Astrocyte (in vitro differentiated cells and primary cell): ENCODE results near the gene PIK3C2B. TPM values are rescaled to one million over a fixed set of nuclear protein-coding genes. Genes with fewer than 3 reads are reported as not detected.

Experiments used
- DNase-seq: peaks from one replicate; pipeline ENCODE4 v3.0.0-alpha.2; 2010; ENCODE audit warnings: low read depth
- FAIRE-seq: peaks from 2 replicates; lab custom pipeline; 2011; peaks lifted over from hg19 to GRCh38; lab: Jason Lieb, UNC
- H2AFZ ChIP-seq: 2 replicates; pipeline ENCODE4 v1.6.0; 2012; ENCODE audit warnings: low read depth, low read length, inconsistent platforms
- H3K27ac ChIP-seq: 2 replicates; pipeline ENCODE4 v1.5.1; 2011; ENCODE audit warnings: low read depth, low read length, inconsistent platforms
- H3K27me3 ChIP-seq: 2 replicates; pipeline ENCODE4 v1.6.0; 2011; ENCODE audit warnings: low read length, inconsistent platforms; ENCODE audit not compliant: insufficient read depth
- H3K36me3 ChIP-seq: 2 replicates; pipeline ENCODE4 v1.5.1; 2011; ENCODE audit warnings: low read length, inconsistent platforms; ENCODE audit not compliant: insufficient read depth
- H3K4me1 ChIP-seq: 2 replicates; pipeline ENCODE4 v1.5.1; 2011; ENCODE audit warnings: low read length, inconsistent platforms; ENCODE audit not compliant: insufficient read depth
- H3K4me2 ChIP-seq: 2 replicates; pipeline ENCODE4 v1.6.0; 2012; ENCODE audit warnings: low read length, inconsistent platforms
- H3K4me3 ChIP-seq: 2 replicates; pipeline ENCODE4 v1.5.1; 2011; ENCODE audit warnings: low read depth, mild to moderate bottlenecking, low read length, inconsistent platforms; ENCODE audit not compliant: insufficient read depth
- H3K79me2 ChIP-seq: 2 replicates; pipeline ENCODE4 v1.6.0; 2012; ENCODE audit warnings: mild to moderate bottlenecking, low read length, inconsistent platforms; ENCODE audit not compliant: insufficient read depth
- H3K9ac ChIP-seq: 2 replicates; pipeline ENCODE4 v1.6.0; 2012; ENCODE audit warnings: mild to moderate bottlenecking, low read length, inconsistent platforms
- H3K9me3 ChIP-seq: 2 replicates; pipeline ENCODE4 v1.5.1; 2012; ENCODE audit warnings: low read depth, mild to moderate bottlenecking, low read length, inconsistent platforms; ENCODE audit not compliant: insufficient read depth
- H4K20me1 ChIP-seq: 2 replicates; pipeline ENCODE4 v1.6.0; 2012; ENCODE audit warnings: low read length, inconsistent platforms; ENCODE audit not compliant: insufficient read depth
- H3K27ac Mint-ChIP-seq: one replicate; pipeline ENCODE4 v1.8.0; 2021; ENCODE audit warnings: mild to moderate bottlenecking, mixed read lengths; ENCODE audit not compliant: unreplicated experiment
- H3K27me3 Mint-ChIP-seq: one replicate; pipeline ENCODE4 v1.8.0; 2021; ENCODE audit warnings: low read depth, mixed read lengths; ENCODE audit not compliant: unreplicated experiment
- H3K36me3 Mint-ChIP-seq: one replicate; pipeline ENCODE4 v1.8.0; 2021; ENCODE audit warnings: low read depth, mixed read lengths; ENCODE audit not compliant: unreplicated experiment
- H3K4me1 Mint-ChIP-seq: one replicate; pipeline ENCODE4 v1.8.0; 2021; ENCODE audit warnings: low read depth, mixed read lengths; ENCODE audit not compliant: unreplicated experiment
- H3K4me3 Mint-ChIP-seq: one replicate; pipeline ENCODE4 v1.8.0; 2021; ENCODE audit warnings: mild to moderate bottlenecking, moderate library complexity, mixed read lengths; ENCODE audit not compliant: unreplicated experiment
- H3K9me3 Mint-ChIP-seq: one replicate; pipeline ENCODE4 v1.8.0; 2021; ENCODE audit warnings: mild to moderate bottlenecking, mixed read lengths; ENCODE audit not compliant: unreplicated experiment
- EZH2 ChIP-seq: IDR thresholded peaks from 2 replicates; pipeline ENCODE4 v1.6.1; 2012; ENCODE audit warnings: mild to moderate bottlenecking, low read length, inconsistent platforms; ENCODE audit not compliant: insufficient read depth
- total RNA-seq: library from RNA; stranded (reverse); gene quantifications from 2 replicates; pipeline ENCODE4 v1.2.1, GENCODE V29; 2021
- TF ChIP-seq, protein P1 (sequence below): IDR thresholded peaks from 2 replicates; pipeline ENCODE4 v1.5.1; 2011; ENCODE audit warnings: low read depth, mild to moderate bottlenecking, inconsistent platforms, low read length, moderate library complexity; ENCODE audit not compliant: insufficient read depth

The PIK3C2B gene
- total RNA-seq, 1 donor from 2014 or later, result 19.3 TPM

- TF ChIP-seq, protein P1, sequence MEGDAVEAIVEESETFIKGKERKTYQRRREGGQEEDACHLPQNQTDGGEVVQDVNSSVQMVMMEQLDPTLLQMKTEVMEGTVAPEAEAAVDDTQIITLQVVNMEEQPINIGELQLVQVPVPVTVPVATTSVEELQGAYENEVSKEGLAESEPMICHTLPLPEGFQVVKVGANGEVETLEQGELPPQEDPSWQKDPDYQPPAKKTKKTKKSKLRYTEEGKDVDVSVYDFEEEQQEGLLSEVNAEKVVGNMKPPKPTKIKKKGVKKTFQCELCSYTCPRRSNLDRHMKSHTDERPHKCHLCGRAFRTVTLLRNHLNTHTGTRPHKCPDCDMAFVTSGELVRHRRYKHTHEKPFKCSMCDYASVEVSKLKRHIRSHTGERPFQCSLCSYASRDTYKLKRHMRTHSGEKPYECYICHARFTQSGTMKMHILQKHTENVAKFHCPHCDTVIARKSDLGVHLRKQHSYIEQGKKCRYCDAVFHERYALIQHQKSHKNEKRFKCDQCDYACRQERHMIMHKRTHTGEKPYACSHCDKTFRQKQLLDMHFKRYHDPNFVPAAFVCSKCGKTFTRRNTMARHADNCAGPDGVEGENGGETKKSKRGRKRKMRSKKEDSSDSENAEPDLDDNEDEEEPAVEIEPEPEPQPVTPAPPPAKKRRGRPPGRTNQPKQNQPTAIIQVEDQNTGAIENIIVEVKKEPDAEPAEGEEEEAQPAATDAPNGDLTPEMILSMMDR, result no peak
- no peak for TF ChIP-seq EZH2
- Histone ChIP-seq H3K9me3 (no peaks in the 10 kb centered on the region), H3K4me1 (peaks cover 6% of the 10 kb centered on the region), H3K9ac (no peak overlapping the region), H3K27ac (no peak overlapping the region), H3K79me2 (no peaks in the 10 kb centered on the region), H3K36me3 (no peaks in the 10 kb centered on the region), H3K27me3 (peaks cover 12% of the 10 kb centered on the region), H2AFZ (no peak overlapping the region), H3K4me2 (no peak overlapping the region), H3K4me3 (no peak overlapping the region), H4K20me1 (peaks cover 29% of the 10 kb centered on the region)
- Mint-ChIP-seq H3K4me3 (no peak overlapping the region), H3K9me3 (no peaks in the 10 kb centered on the region), H3K27ac (no peak overlapping the region), H3K4me1 (peaks cover 59% of the 10 kb centered on the region), H3K27me3 (peaks cover 7% of the 10 kb centered on the region), H3K36me3 (peaks cover 26% of the 10 kb centered on the region)
- no peak for FAIRE-seq
- no peak for DNase-seq
Measured at GRCh38 chr1:204476563-204476962, 18.0 kb downstream of the PIK3C2B start.

GRCh38 chr1:204475656-204476432 is 18.8 kb downstream of the PIK3C2B start:
- Histone ChIP-seq H3K27ac (no peak overlapping the region), H3K4me1 (peaks cover 6% of the 10 kb centered on the region), H2AFZ (no peak overlapping the region), H3K4me3 (no peak overlapping the region), H3K36me3 (no peaks in the 10 kb centered on the region), H3K9ac (no peak overlapping the region), H4K20me1 (peaks cover 26% of the 10 kb centered on the region), H3K9me3 (no peaks in the 10 kb centered on the region), H3K79me2 (no peaks in the 10 kb centered on the region), H3K27me3 (peaks cover 12% of the 10 kb centered on the region), H3K4me2 (no peak overlapping the region)
- H3K27me3 Mint-ChIP-seq, result peaks cover 7% of the 10 kb centered on the region
- no peaks in the 10 kb centered on the region for H3K9me3 Mint-ChIP-seq
- FAIRE-seq (no peak), DNase-seq (no peak)
- peaks cover 26% of the 10 kb centered on the region for H3K36me3 Mint-ChIP-seq
- H3K4me3 Mint-ChIP-seq, result peak overlapping the region; percentile 54
- TF ChIP-seq, protein P1, result no peak
- no peak for TF ChIP-seq EZH2
- peak overlapping the region; percentile 81 for H3K27ac Mint-ChIP-seq
- peaks cover 56% of the 10 kb centered on the region for H3K4me1 Mint-ChIP-seq

GRCh38 chr1:204473400-204473965 is 21.1 kb downstream of the PIK3C2B start:
- no peak overlapping the region for H3K4me2 ChIP-seq
- Mint-ChIP-seq H3K4me3 (no peak overlapping the region), H3K36me3 (peaks cover 22% of the 10 kb centered on the region), H3K27me3 (peaks cover 1% of the 10 kb centered on the region), H3K27ac (no peak overlapping the region), H3K4me1 (peaks cover 43% of the 10 kb centered on the region), H3K9me3 (no peaks in the 10 kb centered on the region)
- peaks cover 8% of the 10 kb centered on the region for H3K27me3 ChIP-seq
- H3K36me3 ChIP-seq, result no peaks in the 10 kb centered on the region
- no peaks in the 10 kb centered on the region for H3K79me2 ChIP-seq
- H3K27ac ChIP-seq, result no peak overlapping the region
- H3K4me1 ChIP-seq, result peaks cover 6% of the 10 kb centered on the region
- H3K4me3 ChIP-seq, result no peak overlapping the region
- H4K20me1 ChIP-seq, result peaks cover 20% of the 10 kb centered on the region
- no peak for DNase-seq
- no peaks in the 10 kb centered on the region for H3K9me3 ChIP-seq
- no peak overlapping the region for H3K9ac ChIP-seq
- H2AFZ ChIP-seq, result no peak overlapping the region
- no peak for FAIRE-seq
- no peak for TF ChIP-seq EZH2
- TF ChIP-seq, protein P1, result no peak
